NCI-H146 (cell line): ENCODE results near the gene ADIG.
"Not testable (repeated sequence)": the region's sequence is repeated elsewhere in the genome, so short reads cannot be mapped to it uniquely, and the experiment has no call there.

Source experiments
- DNase-seq: peaks from one replicate; lab custom pipeline; 2025; lab: John Stamatoyannopoulos, UW

Gene ADIG

DNA sequence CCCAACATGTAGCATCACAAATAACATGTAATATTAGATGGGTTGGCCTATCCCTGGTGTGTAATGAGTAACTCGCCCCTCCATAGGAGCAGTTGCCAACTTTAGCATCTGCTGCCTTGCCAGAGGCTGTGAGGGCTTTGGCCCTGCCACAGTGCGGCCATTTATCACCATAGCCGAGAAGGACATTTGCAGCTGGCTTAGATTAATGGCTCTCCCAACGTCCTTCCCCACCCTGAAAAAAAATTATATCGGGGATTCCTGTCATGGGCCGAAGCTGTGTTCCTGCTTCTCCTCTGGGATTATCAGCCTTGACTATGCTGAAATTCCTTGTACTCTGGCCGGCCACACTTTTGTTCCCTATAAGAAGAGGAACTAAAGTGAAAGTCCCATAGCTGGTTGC lies 7.6 kb upstream of the ADIG start:
- DNase-seq, result no peak

GRCh38 chr20:38579219-38579910 lies 1.6 kb upstream of the ADIG start:
- no peak for DNase-seq

GRCh38 chr20:38579921-38580320 lies 1.1 kb upstream of the ADIG start:
- DNase-seq, result no peak

GRCh38 chr20:38581830-38582358 lies 897 bp downstream of the ADIG start:
- DNase-seq, result no peak

DNA sequence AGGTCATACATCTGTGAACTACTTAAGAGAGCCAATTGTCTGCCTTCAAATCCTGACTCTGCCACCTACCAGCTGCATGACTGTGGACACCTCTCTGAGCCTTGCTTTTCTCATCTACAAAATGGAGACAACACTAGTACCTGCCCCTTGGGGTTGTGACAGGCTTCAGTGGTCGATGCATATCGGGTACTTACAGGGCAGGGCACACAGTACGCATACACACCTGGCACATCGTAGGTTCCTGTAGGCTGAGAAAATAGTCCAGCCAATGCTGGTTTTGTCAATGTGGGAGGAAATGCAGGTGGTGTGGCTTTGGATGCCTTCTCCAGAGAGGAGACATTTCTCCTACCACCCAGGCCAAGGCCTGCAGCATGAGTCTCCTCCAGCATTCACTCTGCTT lies 2.3 kb downstream of the ADIG start:
- no peak for DNase-seq

- no peak for DNase-seq
Measured at GRCh38 chr20:38584099-38584763, 3.2 kb downstream of the ADIG start.

DNA sequence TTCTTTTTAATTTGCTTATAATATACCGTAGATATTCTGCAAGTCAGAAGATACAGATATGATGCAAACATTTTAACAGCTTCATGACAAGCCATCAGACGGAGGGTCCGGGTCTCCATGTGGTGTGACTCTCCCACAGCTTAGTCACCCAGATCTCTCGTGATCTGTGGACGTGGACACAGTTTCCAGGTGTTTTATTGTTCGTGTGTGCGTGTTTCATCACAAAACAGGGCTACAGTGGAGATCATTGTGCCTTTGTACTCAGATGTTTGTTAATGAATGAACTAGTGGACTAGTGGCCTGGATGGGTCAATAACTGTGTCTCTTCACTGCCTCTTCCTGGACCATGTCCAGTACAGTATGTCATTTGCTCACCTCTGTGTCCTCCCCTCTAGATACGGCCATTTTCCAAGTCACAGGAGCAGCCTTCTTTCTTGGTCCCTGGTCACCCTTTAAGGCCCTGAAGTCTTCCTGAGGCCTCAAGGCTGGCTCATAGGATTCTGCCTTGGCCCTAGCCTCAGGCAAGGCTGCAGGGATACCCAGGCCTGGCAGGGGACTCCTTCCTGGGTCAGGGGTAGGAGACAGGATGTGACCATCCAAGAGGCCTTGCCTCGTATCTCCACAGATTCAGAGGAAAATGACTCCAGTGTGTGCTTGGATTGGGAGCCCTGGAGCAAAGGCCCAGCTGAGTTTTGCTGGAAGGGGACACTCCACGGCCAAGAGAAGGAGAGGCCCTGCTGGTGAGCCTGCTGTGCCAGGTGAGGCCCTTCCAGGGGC lies 4.6 kb downstream of the ADIG start:
- no peak for DNase-seq

DNA sequence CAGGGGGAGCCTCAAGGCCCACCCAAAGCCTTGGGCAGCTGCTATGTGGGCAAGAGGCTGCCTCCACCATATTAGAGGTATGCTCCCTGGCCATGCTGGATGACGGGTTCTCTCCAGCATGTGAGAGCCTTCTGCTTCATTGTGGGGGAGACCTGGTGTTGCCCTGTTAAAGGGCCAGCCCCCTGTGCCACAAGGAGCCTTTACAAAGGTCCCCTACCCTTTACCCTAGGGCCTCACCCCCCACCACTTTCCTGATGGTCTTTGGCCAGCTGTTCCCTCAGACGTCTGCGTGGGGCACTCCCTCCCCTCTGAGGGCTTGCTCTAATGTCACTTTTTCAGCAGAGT lies 5.2 kb downstream of the ADIG start:
- DNase-seq, result no peak

- DNase-seq, result no peak
Measured at GRCh38 chr20:38588303-38588702, 7.3 kb downstream of the ADIG start.

GRCh38 chr20:38589351-38589750 lies 8.4 kb downstream of the ADIG start:
- no peak for DNase-seq

GRCh38 chr20:38589967-38590675 lies 9.1 kb downstream of the ADIG start:
- DNase-seq, result no peak

DNA sequence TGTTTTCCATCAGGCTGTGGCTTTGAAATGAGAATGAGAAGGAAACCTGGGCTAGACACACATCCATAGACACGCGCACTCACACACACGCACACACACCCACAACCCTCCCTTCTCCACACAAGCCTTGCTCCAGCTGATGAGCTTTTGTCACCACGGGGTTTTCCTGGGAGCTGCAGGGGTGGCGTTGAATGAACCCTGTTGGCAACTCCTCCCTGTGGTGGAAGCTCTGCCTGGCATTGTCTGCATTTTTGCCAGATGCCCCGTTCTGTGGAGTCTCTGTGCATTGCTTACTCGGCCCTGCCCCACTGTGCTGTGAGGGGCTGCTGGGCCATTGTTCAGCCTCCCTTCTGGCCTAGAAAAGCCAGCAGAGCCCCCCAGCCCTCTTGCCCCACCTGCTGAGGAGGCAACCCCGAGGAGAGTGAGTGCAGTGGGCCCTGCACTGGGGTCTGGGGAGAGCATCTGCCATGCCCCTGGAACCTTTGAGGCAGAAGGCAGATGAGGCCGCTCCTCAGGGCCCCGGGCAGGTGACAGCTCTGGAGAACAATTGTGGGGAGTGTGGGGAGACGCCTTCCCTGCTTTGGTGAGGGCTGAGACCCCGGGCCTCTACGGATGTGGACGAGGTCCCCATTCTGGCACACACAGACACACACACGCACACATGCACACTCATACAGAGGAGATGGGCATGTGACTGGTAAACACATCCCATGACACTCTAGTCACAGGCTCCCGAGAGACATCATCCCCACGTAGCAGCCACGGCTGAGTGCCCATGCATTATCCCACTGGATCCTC lies 9.9 kb downstream of the ADIG start:
- peak; percentile 16 for DNase-seq

DNA sequence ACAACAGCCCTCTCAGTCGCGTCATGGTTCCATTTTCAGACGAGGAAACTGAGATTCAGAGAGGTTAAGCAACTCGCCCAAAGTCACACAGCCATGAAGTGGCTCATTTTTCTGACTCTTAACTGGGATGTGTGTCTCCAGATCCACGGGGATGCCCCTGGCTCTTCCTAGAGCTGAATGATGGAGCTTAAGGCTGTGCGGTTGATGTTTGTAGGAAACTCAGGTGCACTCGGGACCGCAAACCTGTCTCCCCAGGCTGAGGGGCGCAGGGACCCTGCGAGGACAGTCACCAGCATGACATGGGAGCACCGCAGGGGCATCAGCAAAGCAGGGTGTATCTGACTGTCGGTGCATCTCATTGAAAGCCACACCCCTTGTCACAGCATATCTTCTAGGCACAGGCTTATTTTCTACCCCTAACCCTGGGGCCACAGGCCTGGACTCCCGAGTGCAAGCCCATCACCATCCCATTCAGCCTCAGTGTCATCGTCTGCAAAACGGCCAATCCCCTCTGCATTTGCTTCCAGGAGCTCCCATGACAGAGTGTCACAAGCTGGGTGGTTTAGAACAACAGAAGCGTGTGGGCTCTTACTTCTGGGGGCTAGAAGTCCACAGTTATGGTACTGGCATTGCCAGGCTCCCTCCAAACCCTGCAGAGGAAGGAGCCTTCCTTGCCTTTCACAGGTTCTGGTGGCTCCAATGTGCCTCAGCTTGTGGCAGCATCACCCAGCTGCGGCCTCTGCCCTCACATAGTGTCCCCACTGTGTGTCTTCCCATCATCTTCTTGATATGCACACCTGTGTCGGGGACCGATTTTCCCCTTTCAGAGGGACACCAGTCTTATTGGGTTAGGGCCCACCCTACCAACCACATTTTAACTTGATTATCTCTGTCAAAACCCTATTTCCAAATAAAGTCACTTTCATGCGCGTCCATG lies 10.7 kb downstream of the ADIG start:
- no peak for DNase-seq

DNA sequence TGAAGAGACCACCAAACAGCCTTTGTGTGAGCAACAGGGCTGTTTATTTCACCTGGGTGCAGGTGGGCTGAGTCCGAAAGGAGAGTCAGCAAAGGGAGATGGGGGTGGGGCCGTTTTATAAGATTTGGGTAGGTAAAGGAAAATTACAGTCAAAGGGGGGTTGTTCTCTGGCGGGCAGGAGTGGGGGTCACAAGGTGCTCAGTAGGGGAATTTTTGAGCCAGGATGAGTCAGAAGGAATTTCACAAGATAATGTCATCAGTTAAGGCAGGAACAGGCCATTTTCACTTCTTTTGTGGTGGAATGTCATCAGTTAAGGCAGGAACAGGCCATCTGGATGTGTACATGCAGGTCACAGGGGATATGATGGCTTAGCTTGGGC lies 11.4 kb downstream of the ADIG start:
- DNase-seq, result not testable (repeated sequence)

- not testable (repeated sequence) for DNase-seq
Measured at GRCh38 chr20:38594281-38594680, 13.3 kb downstream of the ADIG start.

DNA sequence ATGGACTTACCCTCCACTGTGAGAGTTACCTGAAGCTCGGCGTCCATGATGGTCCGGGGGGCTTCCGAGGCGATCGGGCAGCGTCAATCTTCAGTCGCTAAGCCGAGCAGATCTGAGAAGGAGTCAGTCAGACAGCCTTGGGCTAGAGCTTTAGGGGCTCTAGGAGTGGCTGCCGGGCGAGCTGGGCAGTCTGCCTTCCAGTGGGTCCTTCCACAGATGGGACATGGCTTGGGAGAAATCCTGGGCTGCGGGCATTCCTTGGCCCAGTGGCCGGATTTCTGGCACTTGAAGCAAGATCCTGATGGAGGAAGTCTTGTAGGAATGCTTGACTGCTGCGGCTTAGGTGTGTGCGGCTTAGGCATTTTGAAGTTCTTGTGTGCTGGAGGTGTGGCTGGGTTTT lies 14.9 kb downstream of the ADIG start:
- not testable (repeated sequence) for DNase-seq

DNA sequence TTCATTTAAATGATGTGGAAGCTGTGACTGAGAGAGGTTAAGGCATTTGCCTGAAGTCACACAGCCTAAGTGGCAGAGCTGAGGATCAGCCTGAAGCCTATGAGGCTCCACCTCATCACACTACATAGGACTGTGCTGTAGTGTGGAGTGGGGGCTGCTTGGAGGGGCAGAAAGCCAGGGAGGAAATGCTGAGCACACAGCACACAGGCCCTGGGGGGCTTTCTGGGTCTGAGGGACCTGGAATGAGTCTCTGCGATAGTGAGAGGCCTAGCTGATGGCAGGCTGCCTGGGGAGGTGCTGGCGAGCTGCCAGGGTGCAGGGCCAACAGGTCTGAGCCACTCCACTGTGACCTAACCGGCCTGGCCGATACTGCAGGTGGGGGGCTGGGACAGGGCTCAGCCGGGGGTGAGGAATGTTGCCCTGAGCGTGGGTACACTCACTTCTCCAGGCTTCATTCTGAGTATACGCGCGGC lies 18.4 kb downstream of the ADIG start:
- peak; percentile 53 for DNase-seq

- no peak for DNase-seq
Measured at GRCh38 chr20:38600057-38600456, 19.1 kb downstream of the ADIG start.

DNA sequence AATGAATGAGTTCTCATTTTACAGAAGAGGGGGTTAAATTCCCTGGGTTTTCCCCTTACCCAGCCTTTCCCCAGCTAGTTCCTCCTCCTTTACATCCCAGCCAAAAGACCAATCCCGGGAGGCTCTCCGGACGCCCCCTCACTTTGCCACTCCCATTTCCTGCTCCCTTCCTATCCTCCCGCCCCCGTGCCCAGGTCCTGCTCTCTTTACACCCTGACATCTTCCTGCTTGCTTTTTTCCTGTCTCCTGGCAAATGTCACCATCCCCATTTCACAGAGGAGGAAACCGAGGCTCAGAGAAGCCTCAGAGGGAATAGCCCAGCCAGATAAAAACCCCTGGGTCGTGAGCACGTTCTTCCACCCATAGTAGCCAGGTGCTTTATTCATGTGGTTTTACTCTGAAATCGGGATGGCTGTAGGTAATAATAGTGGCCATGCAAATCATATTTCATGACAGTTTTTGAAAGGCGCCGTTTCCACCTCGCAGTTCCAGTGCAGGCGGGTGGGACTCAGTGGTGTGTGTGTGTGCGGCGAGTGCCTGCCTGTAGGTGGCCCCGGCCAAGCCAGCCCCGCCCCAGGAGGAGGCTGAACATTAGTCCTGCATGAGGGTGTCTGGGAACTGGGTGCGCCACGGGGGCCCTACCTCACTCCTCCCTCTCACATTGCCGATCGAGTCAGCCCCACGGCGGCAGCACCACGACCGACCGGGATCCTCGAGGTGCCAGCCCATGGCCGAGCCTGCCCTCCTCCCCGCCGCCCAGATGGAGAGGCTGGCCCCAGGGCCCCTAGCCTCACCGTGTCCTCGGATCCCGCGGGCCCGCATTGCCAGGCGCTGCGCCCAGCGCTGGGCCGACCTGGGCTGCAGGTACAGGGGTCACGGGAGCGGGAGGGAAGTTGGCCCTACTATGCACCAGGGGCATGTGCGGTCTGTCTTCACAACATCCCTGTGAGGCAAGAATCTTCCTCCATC lies 20.5 kb downstream of the ADIG start, which contains the start of gene ARHGAP40:
TSS of gene ARHGAP40 (plus strand) at position 594 of the 969 bp plus-strand sequence.
- peak; percentile 54 for DNase-seq
